Measurements from ENCODE around the gene KAZN. TPM values are rescaled to one million over a fixed set of nuclear protein-coding genes. Genes with fewer than 3 reads are reported as not detected.

KAZN gene
- total RNA-seq, 1 donor from 2014 or later, result 1.1 TPM

GRCh38 chr1:14964711-14965055 is 366.2 kb downstream of the KAZN start:
- intact Hi-C loops (cut with micrococcal nuclease), result no loop called here
- DNase-seq, result no peak
- Mint-ChIP-seq H3K9me3 (no peaks in the 10 kb centered on the region), H3K27ac (no peak overlapping the region), H3K4me1 (peaks cover 11% of the 10 kb centered on the region), H3K4me3 (no peak overlapping the region), H3K36me3 (ENCODE audit: low read depth) (no peaks in the 10 kb centered on the region), H3K27me3 (no peaks in the 10 kb centered on the region)

- Mint-ChIP-seq H3K27ac (no peak overlapping the region), H3K4me1 (peaks cover 17% of the 10 kb centered on the region), H3K4me3 (peak overlapping the region; percentile 64), H3K9me3 (peaks cover 2% of the 10 kb centered on the region), H3K27me3 (no peaks in the 10 kb centered on the region), H3K36me3 (ENCODE audit: low read depth) (peaks cover 2% of the 10 kb centered on the region)
- intact Hi-C loops (cut with micrococcal nuclease), result no loop called here
- no peak for DNase-seq
These were observed 369.9 kb downstream of the KAZN start for GRCh38 chr1:14968251-14968851.

GRCh38 chr1:14969006-14969405 is 370.5 kb downstream of the KAZN start:
- intact Hi-C loops (cut with micrococcal nuclease), result no loop called here
- Mint-ChIP-seq H3K9me3 (peaks cover 5% of the 10 kb centered on the region), H3K4me3 (peak overlapping the region; percentile 64), H3K4me1 (peaks cover 17% of the 10 kb centered on the region), H3K36me3 (ENCODE audit: low read depth) (peaks cover 2% of the 10 kb centered on the region), H3K27me3 (no peaks in the 10 kb centered on the region), H3K27ac (peak overlapping the region; percentile 88)
- peak; percentile 84 for DNase-seq

- intact Hi-C loops (cut with micrococcal nuclease), result no loop called here
- no peaks in the 10 kb centered on the region for H3K27me3 Mint-ChIP-seq
- no peak overlapping the region for H3K4me3 Mint-ChIP-seq
- peaks cover 5% of the 10 kb centered on the region for H3K9me3 Mint-ChIP-seq
- DNase-seq, result peak; percentile 69
- peak overlapping the region; percentile 25 for H3K27ac Mint-ChIP-seq
- peaks cover 17% of the 10 kb centered on the region for H3K4me1 Mint-ChIP-seq
- peaks cover 2% of the 10 kb centered on the region for H3K36me3 Mint-ChIP-seq (ENCODE audit: low read depth)
These were observed 371.8 kb downstream of the KAZN start for GRCh38 chr1:14970115-14970798.

GRCh38 chr1:14970799-14971141 is 372.3 kb downstream of the KAZN start:
- peaks cover 17% of the 10 kb centered on the region for H3K4me1 Mint-ChIP-seq
- H3K27me3 Mint-ChIP-seq, result no peaks in the 10 kb centered on the region
- H3K27ac Mint-ChIP-seq, result no peak overlapping the region
- intact Hi-C loops (cut with micrococcal nuclease), result no loop called here
- peaks cover 5% of the 10 kb centered on the region for H3K9me3 Mint-ChIP-seq
- no peak for DNase-seq
- H3K36me3 Mint-ChIP-seq (ENCODE audit: low read depth), result peaks cover 2% of the 10 kb centered on the region
- no peak overlapping the region for H3K4me3 Mint-ChIP-seq

GRCh38 chr1:14971221-14971620 is 372.7 kb downstream of the KAZN start:
- Mint-ChIP-seq H3K4me1 (peaks cover 17% of the 10 kb centered on the region), H3K9me3 (peaks cover 5% of the 10 kb centered on the region), H3K36me3 (ENCODE audit: low read depth) (peaks cover 2% of the 10 kb centered on the region), H3K27ac (no peak overlapping the region), H3K27me3 (no peaks in the 10 kb centered on the region), H3K4me3 (no peak overlapping the region)
- intact Hi-C loops (cut with micrococcal nuclease), result no loop called here
- DNase-seq, result no peak

- Mint-ChIP-seq H3K36me3 (ENCODE audit: low read depth) (peaks cover 2% of the 10 kb centered on the region), H3K27ac (no peak overlapping the region), H3K4me3 (no peak overlapping the region), H3K4me1 (peaks cover 17% of the 10 kb centered on the region), H3K9me3 (peaks cover 5% of the 10 kb centered on the region), H3K27me3 (no peaks in the 10 kb centered on the region)
- intact Hi-C loops (cut with micrococcal nuclease), result no loop called here
- no peak for DNase-seq
These were observed 373.6 kb downstream of the KAZN start for GRCh38 chr1:14972107-14972506.

GRCh38 chr1:14973773-14974172 is 375.3 kb downstream of the KAZN start:
- intact Hi-C loops (cut with micrococcal nuclease), result no loop called here
- no peak overlapping the region for H3K27ac Mint-ChIP-seq
- peaks cover 5% of the 10 kb centered on the region for H3K9me3 Mint-ChIP-seq
- no peak for DNase-seq
- no peak overlapping the region for H3K4me3 Mint-ChIP-seq
- H3K36me3 Mint-ChIP-seq (ENCODE audit: low read depth), result peaks cover 2% of the 10 kb centered on the region
- peaks cover 13% of the 10 kb centered on the region for H3K4me1 Mint-ChIP-seq
- H3K27me3 Mint-ChIP-seq, result no peaks in the 10 kb centered on the region

- Mint-ChIP-seq H3K36me3 (ENCODE audit: low read depth) (peaks cover 2% of the 10 kb centered on the region), H3K4me1 (peaks cover 8% of the 10 kb centered on the region), H3K9me3 (peaks cover 5% of the 10 kb centered on the region), H3K27ac (no peak overlapping the region), H3K27me3 (no peaks in the 10 kb centered on the region), H3K4me3 (no peak overlapping the region)
- intact Hi-C loops (cut with micrococcal nuclease), result no loop called here
- DNase-seq, result no peak
These were observed 375.9 kb downstream of the KAZN start for GRCh38 chr1:14974361-14974760.

GRCh38 chr1:14975119-14975518 is 376.6 kb downstream of the KAZN start:
- Mint-ChIP-seq H3K36me3 (ENCODE audit: low read depth) (peaks cover 2% of the 10 kb centered on the region), H3K27ac (no peak overlapping the region), H3K27me3 (no peaks in the 10 kb centered on the region), H3K9me3 (peaks cover 5% of the 10 kb centered on the region), H3K4me1 (peaks cover 6% of the 10 kb centered on the region), H3K4me3 (no peak overlapping the region)
- no peak for DNase-seq
- intact Hi-C loops (cut with micrococcal nuclease), result no loop called here

- Mint-ChIP-seq H3K36me3 (ENCODE audit: low read depth) (peaks cover 1% of the 10 kb centered on the region), H3K27me3 (no peaks in the 10 kb centered on the region), H3K9me3 (peaks cover 5% of the 10 kb centered on the region), H3K4me1 (peaks cover 5% of the 10 kb centered on the region), H3K4me3 (no peak overlapping the region), H3K27ac (no peak overlapping the region)
- intact Hi-C loops (cut with micrococcal nuclease), result no loop called here
- DNase-seq, result no peak
These were observed 377.8 kb downstream of the KAZN start for GRCh38 chr1:14976256-14976655.

- intact Hi-C loops (cut with micrococcal nuclease), result no loop called here
- DNase-seq, result no peak
- peaks cover 5% of the 10 kb centered on the region for H3K4me1 Mint-ChIP-seq
- peaks cover 5% of the 10 kb centered on the region for H3K9me3 Mint-ChIP-seq
- no peak overlapping the region for H3K27ac Mint-ChIP-seq
- H3K27me3 Mint-ChIP-seq, result no peaks in the 10 kb centered on the region
- H3K4me3 Mint-ChIP-seq, result no peak overlapping the region
- H3K36me3 Mint-ChIP-seq (ENCODE audit: low read depth), result no peaks in the 10 kb centered on the region
These were observed 378.9 kb downstream of the KAZN start for GRCh38 chr1:14977338-14977931.

GRCh38 chr1:14980621-14981218 is 382.2 kb downstream of the KAZN start:
- no peak for DNase-seq
- H3K4me1 Mint-ChIP-seq, result peaks cover 5% of the 10 kb centered on the region
- H3K27ac Mint-ChIP-seq, result no peak overlapping the region
- no peaks in the 10 kb centered on the region for H3K36me3 Mint-ChIP-seq (ENCODE audit: low read depth)
- no peaks in the 10 kb centered on the region for H3K27me3 Mint-ChIP-seq
- no peaks in the 10 kb centered on the region for H3K9me3 Mint-ChIP-seq
- no peak overlapping the region for H3K4me3 Mint-ChIP-seq
- intact Hi-C loops (cut with micrococcal nuclease), result no loop called here

- Mint-ChIP-seq H3K36me3 (ENCODE audit: low read depth) (no peaks in the 10 kb centered on the region), H3K4me3 (no peak overlapping the region), H3K4me1 (peaks cover 5% of the 10 kb centered on the region), H3K27me3 (no peaks in the 10 kb centered on the region), H3K9me3 (no peaks in the 10 kb centered on the region), H3K27ac (no peak overlapping the region)
- no peak for DNase-seq
- intact Hi-C loops (cut with micrococcal nuclease), result loop anchor here (2.0 kb wide), 1 partner anchor 39 kb away; no protein-coding TSS in a partner anchor
These were observed 383.5 kb downstream of the KAZN start for GRCh38 chr1:14982029-14982428.

Measured in activated CD4-positive, alpha-beta T cell treated with anti-CD3 and anti-CD28 coated beads, Interleukin-2, amount 10 ng/mL, durations not matched to agents 24 days and 14 days (primary cell).